ENCODE measurements around the gene FAM149B1. TPM values are rescaled to one million over a fixed set of nuclear protein-coding genes. Genes with fewer than 3 reads are reported as not detected.

The FAM149B1 gene
- total RNA-seq, 1 donor = 28.5 TPM

GRCh38 chr10:73225518-73225917, 57.6 kb downstream of the FAM149B1 start:
- TF ChIP-seq, protein P1, sequence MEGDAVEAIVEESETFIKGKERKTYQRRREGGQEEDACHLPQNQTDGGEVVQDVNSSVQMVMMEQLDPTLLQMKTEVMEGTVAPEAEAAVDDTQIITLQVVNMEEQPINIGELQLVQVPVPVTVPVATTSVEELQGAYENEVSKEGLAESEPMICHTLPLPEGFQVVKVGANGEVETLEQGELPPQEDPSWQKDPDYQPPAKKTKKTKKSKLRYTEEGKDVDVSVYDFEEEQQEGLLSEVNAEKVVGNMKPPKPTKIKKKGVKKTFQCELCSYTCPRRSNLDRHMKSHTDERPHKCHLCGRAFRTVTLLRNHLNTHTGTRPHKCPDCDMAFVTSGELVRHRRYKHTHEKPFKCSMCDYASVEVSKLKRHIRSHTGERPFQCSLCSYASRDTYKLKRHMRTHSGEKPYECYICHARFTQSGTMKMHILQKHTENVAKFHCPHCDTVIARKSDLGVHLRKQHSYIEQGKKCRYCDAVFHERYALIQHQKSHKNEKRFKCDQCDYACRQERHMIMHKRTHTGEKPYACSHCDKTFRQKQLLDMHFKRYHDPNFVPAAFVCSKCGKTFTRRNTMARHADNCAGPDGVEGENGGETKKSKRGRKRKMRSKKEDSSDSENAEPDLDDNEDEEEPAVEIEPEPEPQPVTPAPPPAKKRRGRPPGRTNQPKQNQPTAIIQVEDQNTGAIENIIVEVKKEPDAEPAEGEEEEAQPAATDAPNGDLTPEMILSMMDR (IDR thresholded peaks at IDR 0.05; ENCODE audit: insufficient read depth, low read depth, low read length) = no peak
- no peak overlapping the region for H3K4me3 ChIP-seq (ENCODE audit: low read depth, low read length)
- no peak for DNase-seq (ENCODE audit: low read depth)

DNA sequence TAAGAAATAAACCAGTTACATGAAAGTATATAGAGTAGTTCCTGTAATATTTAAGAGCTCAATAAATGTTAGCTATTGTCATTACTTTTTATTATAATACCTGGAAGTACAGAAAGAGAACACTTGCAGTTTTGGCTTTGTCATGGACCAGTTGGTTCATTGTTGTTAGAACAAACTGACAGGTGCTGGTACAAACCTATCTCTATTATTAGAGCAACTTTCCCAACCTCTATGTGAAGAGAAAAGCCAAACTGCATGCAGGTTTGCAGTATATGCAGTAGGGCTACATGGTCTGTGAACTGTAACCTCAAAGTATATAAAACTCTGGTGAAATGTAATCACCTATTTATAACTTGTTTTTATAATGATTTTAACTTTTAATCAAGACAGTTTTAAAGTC, 58.7 kb downstream of the FAM149B1 start:
- DNase-seq (ENCODE audit: low read depth) = no peak
- no peak overlapping the region for H3K4me3 ChIP-seq (ENCODE audit: low read depth, low read length)
- TF ChIP-seq, protein P1 (IDR thresholded peaks at IDR 0.05; ENCODE audit: insufficient read depth, low read depth, low read length) = no peak

GRCh38 chr10:73228247-73228646, 60.3 kb downstream of the FAM149B1 start:
- TF ChIP-seq, protein P1 (IDR thresholded peaks at IDR 0.05; ENCODE audit: insufficient read depth, low read depth, low read length) = no peak
- peak; percentile 67 for DNase-seq (ENCODE audit: low read depth)

GRCh38 chr10:73229567-73229966, 61.6 kb downstream of the FAM149B1 start:
- no peak for DNase-seq (ENCODE audit: low read depth)
- H3K4me3 ChIP-seq (ENCODE audit: low read depth, low read length) = no peak overlapping the region
- TF ChIP-seq, protein P1 (IDR thresholded peaks at IDR 0.05; ENCODE audit: insufficient read depth, low read depth, low read length) = no peak

More at GRCh38 chr10:73228247-73228646, 60.3 kb downstream of the FAM149B1 start:
- H3K4me3 ChIP-seq (ENCODE audit: low read depth, low read length) = no peak overlapping the region

- DNase-seq (ENCODE audit: low read depth) = peak; percentile 18
- TF ChIP-seq, protein P1 (IDR thresholded peaks at IDR 0.05; ENCODE audit: insufficient read depth, low read depth, low read length) = peak; percentile 45
- no peak overlapping the region for H3K4me3 ChIP-seq (ENCODE audit: low read depth, low read length)
These were observed 65.0 kb downstream of the FAM149B1 start for GRCh38 chr10:73232887-73233286.

DNA sequence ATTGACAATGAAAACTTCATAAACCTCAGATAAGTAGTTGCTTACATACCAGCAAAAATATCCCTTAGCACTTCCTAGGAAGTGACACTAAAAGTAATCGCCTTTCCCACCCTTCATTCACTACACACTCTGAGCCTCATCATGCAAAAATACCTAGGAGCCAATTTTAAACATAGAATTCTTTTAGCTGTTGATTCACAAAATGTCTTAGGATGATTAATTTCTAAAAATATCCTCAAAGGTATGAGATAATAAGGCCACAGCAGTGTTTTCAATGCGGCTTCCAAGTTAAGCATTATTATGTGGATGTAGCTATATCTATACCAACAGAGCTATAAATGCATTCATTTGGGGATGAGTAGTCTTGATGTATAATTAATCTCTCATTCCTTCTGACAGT, 66.0 kb downstream of the FAM149B1 start:
- no peak for DNase-seq (ENCODE audit: low read depth)
- TF ChIP-seq, protein P1 (IDR thresholded peaks at IDR 0.05; ENCODE audit: insufficient read depth, low read depth, low read length) = no peak

DNA sequence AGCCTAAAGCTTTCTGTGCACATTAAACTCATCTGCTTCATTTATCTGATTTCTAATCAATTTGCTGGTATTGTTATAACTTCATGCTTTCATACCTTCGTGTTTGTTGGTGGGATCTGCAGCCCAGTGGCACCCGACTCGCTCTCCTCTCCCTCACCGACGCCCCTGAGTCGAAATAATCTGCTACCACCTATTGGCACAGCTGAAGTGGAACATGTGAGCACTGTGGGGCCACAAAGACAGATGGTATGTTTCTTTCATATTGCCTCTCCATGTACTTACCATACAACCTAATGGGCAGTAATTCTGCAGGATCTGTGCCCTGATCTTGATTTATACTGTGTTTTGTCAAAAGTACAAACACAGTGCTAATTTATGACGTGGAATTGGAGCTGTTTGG, 66.8 kb downstream of the FAM149B1 start:
- H3K4me3 ChIP-seq (ENCODE audit: low read depth, low read length) = no peak overlapping the region
- no peak for DNase-seq (ENCODE audit: low read depth)
- TF ChIP-seq, protein P1 (IDR thresholded peaks at IDR 0.05; ENCODE audit: insufficient read depth, low read depth, low read length) = no peak

More for the DNA sequence above, 66.0 kb downstream of the FAM149B1 start:
- H3K4me3 ChIP-seq (ENCODE audit: low read depth, low read length) = no peak overlapping the region
